Activated T-helper 2 cell treated with anti-CD3 and anti-CD28 coated beads, Interferon-gamma antibody, Interleukin-2, Interleukin-4, amounts not matched to agents 10 μg/mL and 5 μg/mL and 100 μg/mL, durations not matched to agents 14 hours and 24 hours and 36 hours (primary cell): Measurements from ENCODE around the gene CDC123. TPM values are rescaled to one million over a fixed set of nuclear protein-coding genes. Genes with fewer than 3 reads are reported as not detected.

ENCODE experiments used
- DNase-seq: peaks from one replicate; pipeline ENCODE4 v3.0.0; 2021; ENCODE audit warnings: low spot score
- H3K27ac Mint-ChIP-seq: one replicate; pipeline ENCODE4 v1.8.0; 2021; ENCODE audit warnings: mixed read lengths
- H3K27me3 Mint-ChIP-seq: one replicate; pipeline ENCODE4 v1.8.0; 2021; ENCODE audit warnings: low read depth, mixed read lengths
- H3K36me3 Mint-ChIP-seq: one replicate; pipeline ENCODE4 v1.8.0; 2021; ENCODE audit warnings: low read depth, mixed read lengths
- H3K4me1 Mint-ChIP-seq: one replicate; pipeline ENCODE4 v1.8.0; 2021; ENCODE audit warnings: low read depth, mixed read lengths
- H3K4me3 Mint-ChIP-seq: one replicate; pipeline ENCODE4 v1.8.0; 2021; ENCODE audit warnings: low read depth, mild to moderate bottlenecking, moderate library complexity, mixed read lengths
- H3K9me3 Mint-ChIP-seq: one replicate; pipeline ENCODE4 v1.8.0; 2021; ENCODE audit warnings: mixed read lengths
- intact Hi-C: fragments of 100-400 bp; cut with micrococcal nuclease; formaldehyde crosslinking; loops from one replicate; pipeline ENCODE4 v1.15.1; 2023
- total RNA-seq: library from RNA; stranded (reverse); gene quantifications from 2 replicates; pipeline ENCODE4 v1.2.3, GENCODE V29; 2022

The CDC123 gene
- total RNA-seq, 1 donor from 2014 or later = 153 TPM

DNA sequence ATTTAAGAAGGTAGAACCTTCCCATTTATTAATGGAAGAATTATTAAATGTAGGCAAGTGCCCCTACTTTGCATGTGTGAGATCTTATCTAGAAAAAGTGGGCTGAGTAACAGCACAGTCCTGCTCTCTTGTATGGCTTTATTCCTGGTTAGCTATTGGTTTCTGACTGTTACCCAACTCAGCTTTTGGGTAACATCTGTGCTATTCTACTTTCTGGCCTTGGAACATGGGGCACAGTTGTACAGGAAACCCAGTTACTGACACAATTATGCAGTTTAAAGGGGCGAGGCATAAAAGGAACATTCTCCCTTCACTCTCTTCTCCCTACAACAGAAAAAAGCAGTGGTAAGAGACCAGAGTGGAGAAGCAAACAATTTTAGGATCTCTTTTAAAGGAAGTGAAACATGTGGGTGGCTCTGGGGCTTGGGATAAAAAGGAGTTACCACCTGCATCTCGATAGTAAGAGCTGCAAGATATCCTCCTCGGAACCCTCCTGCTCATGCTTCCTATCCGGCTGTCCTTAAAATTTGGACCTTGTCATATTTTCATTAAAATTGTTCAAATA, 16.3 kb upstream of the CDC123 start:
- no peaks in the 10 kb centered on the region for H3K9me3 Mint-ChIP-seq
- H3K27me3 Mint-ChIP-seq = no peaks in the 10 kb centered on the region
- no peak for DNase-seq
- peak overlapping the region; percentile 31 for H3K27ac Mint-ChIP-seq
- no peak overlapping the region for H3K4me3 Mint-ChIP-seq
- peaks cover 21% of the 10 kb centered on the region for H3K4me1 Mint-ChIP-seq
- peaks cover 67% of the 10 kb centered on the region for H3K36me3 Mint-ChIP-seq
- intact Hi-C loops = loop anchor here (2.0 kb wide), 1 partner anchor 17 kb away; the partner anchor contains the start of gene CDC123

DNA sequence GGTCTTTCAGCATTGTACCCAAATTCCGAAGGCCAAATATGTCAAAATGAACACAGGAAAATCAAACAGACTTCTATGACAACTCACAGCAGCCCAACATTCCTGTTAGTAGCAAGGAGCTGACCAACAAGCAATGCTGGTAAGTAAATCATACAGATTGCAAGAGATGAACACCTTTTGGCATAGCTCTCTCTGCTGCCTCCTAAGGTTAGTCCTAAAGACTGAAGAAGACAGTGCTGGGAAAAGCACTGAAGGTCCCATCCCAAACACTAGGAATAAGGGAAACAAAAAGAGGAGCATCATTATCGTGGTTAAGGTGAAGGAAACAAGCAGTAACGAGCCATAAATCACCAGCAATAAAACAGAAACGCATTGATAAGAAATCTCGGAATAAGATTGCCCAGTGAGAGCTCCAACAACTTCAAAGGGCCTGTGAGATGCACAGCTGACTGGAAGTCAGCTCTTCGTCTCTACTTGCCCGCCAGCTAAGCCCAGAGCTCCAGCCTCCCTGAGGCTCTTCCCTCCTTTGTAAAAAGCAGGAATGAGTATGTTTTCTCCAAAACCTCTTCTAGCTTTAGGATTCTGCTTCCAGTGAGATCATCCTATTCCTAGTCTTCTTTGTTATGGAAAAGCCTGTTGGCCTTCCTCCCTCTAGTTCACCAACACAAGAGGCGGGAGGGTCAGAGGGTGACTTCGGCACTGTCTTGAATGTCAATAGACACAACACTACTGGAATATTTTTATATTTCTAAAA, 15.6 kb upstream of the CDC123 start:
- Mint-ChIP-seq H3K36me3 (peaks cover 75% of the 10 kb centered on the region), H3K9me3 (no peaks in the 10 kb centered on the region), H3K4me1 (peaks cover 21% of the 10 kb centered on the region), H3K27me3 (no peaks in the 10 kb centered on the region), H3K27ac (peak overlapping the region; percentile 46), H3K4me3 (no peak overlapping the region)
- DNase-seq = no peak
- intact Hi-C loops = loop anchor here (2.0 kb wide), 1 partner anchor 16 kb away; the partner anchor contains the start of gene CDC123

DNA sequence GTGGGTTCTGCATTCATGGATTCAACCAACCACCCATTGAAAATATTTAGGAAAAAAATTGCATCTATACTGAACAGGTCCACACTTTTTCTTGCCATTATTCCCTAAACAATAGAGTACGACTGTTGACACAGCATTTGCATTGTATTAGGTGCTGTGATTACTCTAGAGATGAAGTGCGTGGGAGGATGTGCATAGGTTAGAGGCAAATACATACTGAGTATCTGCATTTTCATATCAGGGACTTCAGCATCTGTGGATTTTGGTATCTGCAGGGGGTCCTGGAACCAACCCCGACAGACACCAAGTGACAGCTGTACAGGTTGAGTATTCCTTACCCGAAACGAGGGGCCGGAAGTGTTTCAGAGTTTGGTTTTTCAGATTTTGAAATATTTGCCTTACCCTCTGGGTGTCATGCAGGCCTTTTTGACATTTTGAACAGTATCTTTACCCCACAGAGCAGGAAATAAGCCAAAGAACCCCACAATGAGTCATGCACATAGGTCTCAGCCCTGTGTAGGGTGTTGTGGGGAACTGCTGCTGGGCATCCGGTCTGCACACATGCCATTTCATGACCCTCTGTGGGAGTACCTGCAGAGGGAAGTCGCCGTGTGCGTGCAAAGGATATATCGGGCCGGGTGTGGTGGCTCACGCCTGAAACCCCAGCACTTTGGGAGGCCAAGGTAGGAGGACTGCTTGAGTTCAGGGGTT, 14.8 kb upstream of the CDC123 start:
- H3K4me3 Mint-ChIP-seq = peak overlapping the region; percentile 13
- H3K9me3 Mint-ChIP-seq = no peaks in the 10 kb centered on the region
- DNase-seq = peak; percentile 69
- H3K27ac Mint-ChIP-seq = peak overlapping the region; percentile 88
- H3K36me3 Mint-ChIP-seq = peaks cover 79% of the 10 kb centered on the region
- intact Hi-C loops = loop anchor here (1.0 to 2.0 kb wide), 3 partner anchors 16 to 59 kb away; partner anchors contain the start of genes CDC123 and SEC61A2
- H3K27me3 Mint-ChIP-seq = no peaks in the 10 kb centered on the region
- peaks cover 26% of the 10 kb centered on the region for H3K4me1 Mint-ChIP-seq

DNA sequence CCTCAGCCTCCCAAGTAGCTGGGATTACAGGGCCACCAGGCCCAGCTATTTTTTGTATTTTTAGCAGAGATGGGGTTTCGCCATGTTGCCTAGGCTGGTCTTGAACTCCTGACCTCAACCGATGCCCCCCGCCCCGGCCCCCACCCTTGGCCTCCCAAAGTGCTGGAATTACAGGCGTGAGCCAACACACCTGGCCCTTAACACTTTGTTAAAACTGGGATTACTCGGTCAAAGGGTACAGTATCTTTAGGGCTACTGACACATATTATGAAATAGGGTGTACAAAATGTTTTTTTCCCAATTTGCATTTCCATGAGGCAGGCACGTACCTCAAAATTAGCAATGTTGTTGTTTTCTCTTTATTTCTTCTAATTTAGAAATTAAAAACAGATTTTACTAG, 11.8 kb upstream of the CDC123 start:
- Mint-ChIP-seq H3K27me3 (no peaks in the 10 kb centered on the region), H3K36me3 (peaks cover 78% of the 10 kb centered on the region), H3K27ac (no peak overlapping the region), H3K9me3 (no peaks in the 10 kb centered on the region), H3K4me1 (peaks cover 36% of the 10 kb centered on the region), H3K4me3 (no peak overlapping the region)
- no peak for DNase-seq
- intact Hi-C loops = no loop called here

DNA sequence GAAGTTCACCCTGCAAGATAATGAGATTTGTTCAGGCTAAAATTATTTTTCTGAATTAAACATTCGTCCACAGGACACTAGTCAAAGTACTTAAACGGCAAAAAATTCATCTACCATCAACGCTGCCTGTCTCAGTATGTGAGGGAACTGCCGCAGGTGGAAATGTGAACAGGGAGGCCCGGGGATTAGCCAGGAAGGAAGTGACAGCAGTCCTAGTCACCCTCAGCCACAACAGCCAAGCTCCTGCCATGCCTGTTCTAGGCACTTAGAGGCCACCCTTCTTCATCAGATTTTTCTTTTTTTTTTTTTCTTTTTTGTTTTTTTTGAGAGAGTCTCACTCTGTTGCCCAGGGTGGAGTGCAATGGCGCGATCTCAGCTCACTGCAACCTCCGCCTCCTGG, 9.7 kb upstream of the CDC123 start:
- no peak overlapping the region for H3K4me3 Mint-ChIP-seq
- no peak for DNase-seq
- peaks cover 27% of the 10 kb centered on the region for H3K4me1 Mint-ChIP-seq
- peak overlapping the region; percentile 64 for H3K27ac Mint-ChIP-seq
- H3K9me3 Mint-ChIP-seq = no peaks in the 10 kb centered on the region
- intact Hi-C loops = no loop called here
- H3K36me3 Mint-ChIP-seq = peaks cover 70% of the 10 kb centered on the region
- H3K27me3 Mint-ChIP-seq = no peaks in the 10 kb centered on the region

DNA sequence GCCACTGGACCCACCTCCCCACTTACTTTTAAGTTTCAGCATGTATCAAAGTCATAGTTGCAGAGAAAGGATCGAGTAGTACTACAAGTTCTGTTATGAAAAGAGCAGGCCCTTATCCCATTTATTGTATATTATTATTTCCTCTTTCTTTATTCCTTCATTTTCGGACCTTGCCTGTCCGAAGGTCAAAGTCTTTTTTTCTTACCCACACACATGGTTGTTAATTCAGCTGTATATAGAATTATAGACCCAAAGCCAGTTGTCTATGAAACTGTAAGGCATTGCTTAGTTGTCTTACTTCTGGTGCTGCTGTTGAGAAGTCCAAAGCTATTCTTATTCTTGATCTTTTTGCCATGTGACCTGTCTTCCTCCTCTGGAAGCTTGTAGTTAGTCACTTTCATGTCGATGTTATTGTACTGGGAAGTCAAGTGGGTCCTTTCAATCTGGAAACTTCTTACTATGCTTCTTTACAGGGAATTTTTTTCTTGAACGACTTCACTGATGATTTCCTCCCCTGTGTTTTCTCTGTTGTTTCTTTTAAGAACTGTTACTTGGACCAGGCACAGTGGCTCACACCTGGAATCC, 8.6 kb upstream of the CDC123 start:
- Mint-ChIP-seq H3K4me3 (no peak overlapping the region), H3K4me1 (peaks cover 33% of the 10 kb centered on the region), H3K27ac (peak overlapping the region; percentile 64), H3K9me3 (no peaks in the 10 kb centered on the region), H3K36me3 (peaks cover 67% of the 10 kb centered on the region), H3K27me3 (no peaks in the 10 kb centered on the region)
- intact Hi-C loops = no loop called here
- no peak for DNase-seq

DNA sequence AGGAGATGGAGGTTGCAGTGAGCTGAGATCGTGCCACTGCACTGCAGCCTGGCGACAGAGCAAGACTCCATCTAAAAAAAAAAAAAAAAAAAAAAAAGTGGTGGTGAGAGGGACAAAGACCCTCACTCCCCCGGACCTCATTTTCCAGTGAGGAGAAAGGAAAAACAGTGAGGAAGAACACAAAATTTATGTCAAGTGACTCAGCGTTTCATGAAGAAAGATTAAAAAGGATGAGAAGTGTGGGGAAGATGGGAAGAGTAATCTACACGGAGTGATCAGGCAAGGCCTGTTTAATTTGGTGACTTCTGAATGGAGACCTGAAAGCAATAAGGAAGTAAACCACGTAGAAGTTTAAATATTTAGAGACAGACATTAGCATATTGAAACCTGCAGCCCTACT, 7.3 kb upstream of the CDC123 start:
- intact Hi-C loops = no loop called here
- Mint-ChIP-seq H3K9me3 (no peaks in the 10 kb centered on the region), H3K4me3 (no peak overlapping the region), H3K4me1 (peaks cover 41% of the 10 kb centered on the region), H3K27ac (no peak overlapping the region), H3K27me3 (no peaks in the 10 kb centered on the region), H3K36me3 (peaks cover 65% of the 10 kb centered on the region)
- DNase-seq = no peak

DNA sequence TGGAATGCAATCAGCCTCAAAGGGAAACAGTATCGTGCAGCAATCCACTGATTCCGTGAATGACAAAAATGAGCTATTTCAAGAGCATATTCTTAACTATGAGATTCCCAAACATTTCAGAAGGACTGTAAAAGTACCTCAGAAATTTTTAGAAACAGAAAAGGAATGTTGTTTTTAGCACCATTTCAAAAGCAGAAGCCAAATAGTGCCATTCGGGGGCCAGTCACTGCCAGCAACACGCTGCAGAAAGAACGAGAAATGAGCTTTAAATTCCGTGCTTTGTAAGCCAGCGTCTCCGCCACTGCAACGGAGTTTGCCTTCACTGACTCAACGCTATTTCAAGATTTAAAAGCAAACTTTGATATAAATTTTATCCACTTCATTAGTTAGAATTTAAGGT, 6.6 kb upstream of the CDC123 start:
- no peaks in the 10 kb centered on the region for H3K27me3 Mint-ChIP-seq
- peaks cover 46% of the 10 kb centered on the region for H3K4me1 Mint-ChIP-seq
- intact Hi-C loops = no loop called here
- no peak overlapping the region for H3K27ac Mint-ChIP-seq
- peaks cover 67% of the 10 kb centered on the region for H3K36me3 Mint-ChIP-seq
- H3K4me3 Mint-ChIP-seq = no peak overlapping the region
- H3K9me3 Mint-ChIP-seq = no peaks in the 10 kb centered on the region
- DNase-seq = no peak

DNA sequence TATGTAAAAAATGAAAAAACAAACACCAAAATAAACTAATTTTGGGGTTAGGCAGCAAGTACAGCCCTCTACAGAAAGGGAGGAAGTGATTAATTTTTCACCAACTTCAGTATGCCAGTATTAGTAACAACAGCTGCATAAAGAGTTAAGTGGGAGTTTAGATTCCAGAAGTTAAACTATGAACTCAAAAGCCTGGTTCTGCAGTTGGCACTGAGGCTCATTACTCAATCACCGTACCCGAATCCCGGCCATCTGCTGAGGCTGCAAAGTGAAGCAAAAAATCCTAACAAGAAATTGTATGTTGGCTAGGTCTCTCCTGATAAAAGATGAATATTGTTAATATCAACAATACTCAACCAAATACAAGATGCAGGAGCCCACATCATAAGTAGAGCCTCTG, 4.3 kb upstream of the CDC123 start:
- Mint-ChIP-seq H3K36me3 (peaks cover 58% of the 10 kb centered on the region), H3K9me3 (no peaks in the 10 kb centered on the region), H3K4me1 (peaks cover 41% of the 10 kb centered on the region), H3K4me3 (peak overlapping the region; percentile 38), H3K27me3 (no peaks in the 10 kb centered on the region), H3K27ac (peak overlapping the region; percentile 63)
- intact Hi-C loops = loop anchor here (10.0 kb wide), 1 partner anchor 903 kb away; no protein-coding TSS in a partner anchor
- DNase-seq = no peak

DNA sequence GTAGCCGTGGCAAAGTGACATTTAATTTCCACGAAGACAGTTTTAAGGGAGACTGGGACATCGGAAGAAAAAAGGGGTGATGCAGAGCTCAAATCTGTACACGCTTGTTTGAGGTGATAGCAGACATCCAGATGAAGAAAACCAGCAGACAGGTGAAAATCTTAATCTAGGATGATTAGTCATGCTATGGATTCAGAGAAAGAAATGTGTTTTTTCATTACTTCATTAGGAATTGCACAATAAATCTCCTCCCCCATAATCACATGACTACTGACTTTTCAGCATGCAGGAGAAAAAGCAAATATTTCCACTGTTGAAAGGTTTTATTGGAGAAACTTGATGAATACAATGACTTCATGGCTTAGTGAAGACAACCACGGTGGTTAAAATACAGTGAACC, 2.8 kb upstream of the CDC123 start:
- H3K4me1 Mint-ChIP-seq = peaks cover 35% of the 10 kb centered on the region
- peak overlapping the region; percentile 66 for H3K4me3 Mint-ChIP-seq
- DNase-seq = no peak
- peaks cover 50% of the 10 kb centered on the region for H3K36me3 Mint-ChIP-seq
- intact Hi-C loops = loop anchor here (10.0 kb wide), 1 partner anchor 902 kb away; no protein-coding TSS in a partner anchor
- no peak overlapping the region for H3K27ac Mint-ChIP-seq
- no peaks in the 10 kb centered on the region for H3K9me3 Mint-ChIP-seq
- H3K27me3 Mint-ChIP-seq = no peaks in the 10 kb centered on the region

DNA sequence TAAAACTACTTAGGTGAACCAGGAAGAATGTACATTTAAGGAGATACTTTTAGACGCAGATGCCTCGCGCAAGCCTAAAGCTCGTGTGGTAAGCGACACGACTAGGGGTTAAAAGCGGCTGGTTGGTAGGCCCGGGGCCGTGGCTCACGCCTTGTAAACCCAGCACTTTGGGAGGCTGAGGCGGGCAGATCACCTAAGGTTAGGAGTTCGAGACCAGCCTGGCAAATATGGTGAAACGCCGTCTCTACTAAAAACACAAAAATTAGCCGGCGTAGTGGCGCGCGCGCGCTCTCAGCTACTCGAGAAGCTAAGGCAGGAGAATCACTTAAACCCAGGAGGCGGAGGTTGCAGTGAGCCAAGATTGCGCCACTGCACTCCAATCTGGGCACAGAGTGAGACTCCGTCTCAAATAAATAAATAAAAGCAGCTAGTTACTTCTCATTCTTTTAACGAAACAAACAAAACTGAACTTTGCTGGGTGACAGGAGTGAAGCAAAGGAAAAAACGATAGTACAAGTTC, 1.2 kb upstream of the CDC123 start:
- H3K4me1 Mint-ChIP-seq = peaks cover 44% of the 10 kb centered on the region
- intact Hi-C loops = loop anchor here (1.0 to 10.0 kb wide), 4 partner anchors 47 to 900 kb away; no protein-coding TSS in a partner anchor
- H3K27me3 Mint-ChIP-seq = no peaks in the 10 kb centered on the region
- peak; percentile 24 for DNase-seq
- H3K27ac Mint-ChIP-seq = peak overlapping the region; percentile 98
- no peaks in the 10 kb centered on the region for H3K9me3 Mint-ChIP-seq
- H3K36me3 Mint-ChIP-seq = peaks cover 58% of the 10 kb centered on the region
- H3K4me3 Mint-ChIP-seq = peak overlapping the region; percentile 94

DNA sequence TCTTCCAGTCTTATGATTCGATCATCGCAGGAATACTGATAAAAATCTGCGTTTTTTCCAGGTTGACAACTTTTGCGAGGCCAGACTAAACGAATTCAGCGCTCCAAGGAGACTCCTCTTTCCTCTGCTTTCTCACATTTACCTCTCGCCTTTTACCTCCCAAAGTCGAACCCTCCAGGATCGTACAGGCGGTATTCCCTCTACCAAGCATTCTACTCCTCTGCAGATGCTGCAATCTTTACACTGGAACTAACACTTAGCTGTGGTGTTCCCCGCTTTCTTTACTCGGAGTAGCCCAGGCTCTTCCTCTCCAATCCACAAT, 746 bp upstream of the CDC123 start:
- Mint-ChIP-seq H3K4me3 (peak overlapping the region; percentile 94), H3K27me3 (no peaks in the 10 kb centered on the region), H3K9me3 (no peaks in the 10 kb centered on the region), H3K4me1 (peaks cover 43% of the 10 kb centered on the region), H3K36me3 (peaks cover 55% of the 10 kb centered on the region), H3K27ac (peak overlapping the region; percentile 98)
- intact Hi-C loops = loop anchor here (1.0 to 10.0 kb wide), 4 partner anchors 47 to 900 kb away; no protein-coding TSS in a partner anchor
- DNase-seq = no peak
